GM18505 (cell line): ENCODE results near the gene OR10G2.
"Not testable (repeated sequence)": the region's sequence is repeated elsewhere in the genome, so short reads cannot be mapped to it uniquely, and the experiment has no call there.

Experiments used
- ATAC-seq: cut with Tn5 transposase; IDR thresholded peaks from one replicate; pipeline ENCODE4 v1.9.1; 2021; ENCODE audit not compliant: unreplicated experiment
- POLR2A ChIP-seq: IDR thresholded peaks from 4 replicates; pipeline ENCODE4 v1.6.1; 2011; ENCODE audit warnings: borderline replicate concordance; ENCODE audit not compliant: insufficient read depth, insufficient read length; ENCODE audit errors: extremely low read depth

Gene OR10G2

DNA sequence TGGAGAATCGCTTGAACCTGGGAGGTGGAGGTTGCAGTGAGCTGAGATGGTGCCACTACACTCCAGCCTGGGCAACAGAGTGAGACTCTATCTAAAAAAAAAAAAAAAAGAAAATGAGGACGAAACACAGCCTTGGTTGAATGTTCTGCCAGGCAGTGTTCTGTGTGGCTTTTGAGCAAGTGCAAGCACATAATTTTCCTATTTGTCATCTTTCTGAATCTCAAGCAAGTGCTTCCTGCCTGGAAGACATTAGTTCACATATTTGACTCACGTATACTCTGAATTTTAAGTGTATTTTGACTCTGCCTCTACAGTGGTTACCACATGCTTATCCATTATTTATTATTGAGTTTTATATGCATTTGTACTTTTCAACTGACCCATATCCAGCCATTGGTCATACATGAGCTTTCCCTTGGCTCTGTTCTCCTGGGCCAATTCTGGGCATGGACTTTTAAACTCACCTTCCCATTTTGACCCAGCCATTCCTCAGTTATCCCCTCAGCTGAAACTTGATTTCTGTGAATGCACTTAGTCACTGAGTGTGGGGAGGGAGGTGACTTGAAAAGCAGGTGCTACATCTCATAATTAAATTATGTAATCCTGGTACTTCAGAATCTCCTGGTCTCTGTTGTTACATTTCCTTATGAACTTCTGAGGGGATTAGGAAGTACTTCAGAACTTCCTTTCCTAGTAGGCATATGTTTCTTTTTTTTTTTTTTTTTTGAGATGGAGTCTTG, 8.1 kb downstream of the OR10G2 start:
- no peak for ATAC-seq
- no peak for TF ChIP-seq POLR2A

DNA sequence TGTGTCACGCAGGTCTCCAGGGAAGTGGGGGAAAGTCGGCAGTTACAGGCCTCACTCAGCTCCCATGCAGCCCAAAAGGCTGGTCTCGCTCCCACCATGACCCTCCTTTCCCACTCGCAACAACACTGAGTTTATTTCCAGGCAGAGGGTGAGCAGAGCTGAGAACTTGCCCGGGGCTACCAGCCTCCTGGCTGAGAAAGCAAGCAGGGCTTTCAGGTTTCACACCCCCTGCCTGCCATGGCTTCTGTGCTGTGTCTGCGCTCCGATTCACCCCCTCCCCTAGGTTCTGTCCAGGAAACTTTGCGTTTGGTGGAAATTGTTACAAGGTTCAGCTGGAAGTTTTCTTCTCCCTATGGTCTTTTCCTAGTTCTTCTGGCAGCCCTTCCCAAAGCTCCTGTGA, 17.1 kb downstream of the OR10G2 start:
- ATAC-seq, result no peak
- TF ChIP-seq POLR2A, result no peak

DNA sequence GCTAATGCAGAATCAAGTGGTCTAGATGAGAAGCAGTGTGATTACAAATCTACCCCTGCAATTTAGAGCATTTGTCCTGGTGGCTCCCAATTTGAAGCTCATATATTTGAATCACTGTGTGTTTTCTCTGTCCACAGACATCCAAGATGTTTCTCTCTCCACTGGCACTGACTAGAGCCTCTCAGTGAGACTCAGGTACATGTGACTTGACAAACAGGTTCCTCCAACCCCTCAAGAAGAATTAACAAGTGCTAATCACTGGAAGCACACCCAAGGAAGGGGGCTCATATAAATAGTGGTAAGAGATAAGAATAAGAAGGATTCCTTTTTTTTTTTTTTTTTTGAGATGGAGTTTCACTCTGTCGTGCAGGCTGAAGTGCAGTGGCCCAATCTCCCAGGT, 20.5 kb downstream of the OR10G2 start:
- no peak for ATAC-seq
- no peak for TF ChIP-seq POLR2A

DNA sequence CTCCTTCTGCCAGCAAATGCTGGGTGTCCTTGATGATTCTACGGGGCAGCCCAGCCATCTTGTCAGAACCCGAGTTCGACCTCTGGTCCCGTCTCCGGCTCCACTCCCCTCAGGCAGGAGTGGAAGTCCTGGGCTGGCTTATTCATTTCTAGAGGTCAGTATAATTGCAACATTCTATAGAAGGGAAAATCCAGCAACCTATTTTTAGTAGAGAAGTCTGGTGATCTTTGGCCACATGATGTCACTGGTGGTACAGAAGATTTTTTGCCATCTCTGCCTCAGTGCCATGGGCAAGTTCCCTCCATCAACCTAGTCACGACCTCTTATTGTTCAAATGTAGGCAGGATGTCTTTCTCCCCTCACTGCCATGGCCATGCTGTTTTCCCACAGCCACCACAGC, 22.4 kb downstream of the OR10G2 start:
- no peak for TF ChIP-seq POLR2A
- no peak for ATAC-seq

DNA sequence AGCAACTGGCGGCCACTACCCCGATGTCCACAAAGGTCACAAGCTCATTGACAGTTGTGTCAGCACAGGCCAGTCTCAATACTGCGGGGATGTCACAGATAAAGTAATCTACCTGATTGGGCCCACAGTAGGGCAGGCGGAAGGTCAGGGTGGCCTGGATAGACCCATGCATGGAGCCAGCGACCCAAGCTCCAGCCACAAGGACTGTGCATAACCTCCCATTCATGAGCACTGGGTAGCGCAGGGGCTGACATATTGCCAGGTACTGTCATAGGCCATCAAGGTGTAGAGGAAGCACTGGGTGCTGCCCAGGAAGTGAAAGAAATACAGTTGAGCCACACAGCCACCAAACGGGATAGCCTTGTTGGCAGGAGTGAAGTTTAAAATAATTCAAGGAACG, 32.6 kb downstream of the OR10G2 start:
- ATAC-seq, result not testable (repeated sequence)

DNA sequence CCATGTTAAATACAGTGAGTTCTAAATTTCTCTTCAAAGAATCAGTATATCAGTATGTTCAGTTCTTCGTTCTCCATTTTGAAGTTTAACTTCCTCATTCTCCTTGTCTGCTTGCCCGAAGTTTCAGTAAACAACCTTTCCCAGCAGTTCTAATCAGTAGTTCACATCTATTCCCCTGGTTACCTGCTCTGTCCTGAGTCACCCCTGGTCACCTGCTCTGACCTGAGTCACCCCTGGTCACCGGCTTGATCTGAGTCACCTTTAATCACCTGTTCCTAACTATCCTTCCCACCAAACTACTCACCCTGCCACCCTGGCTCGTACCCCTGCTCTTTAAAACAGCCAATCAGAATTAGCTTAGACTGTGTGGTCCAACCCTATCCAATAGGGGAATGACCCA, 45.4 kb downstream of the OR10G2 start:
- ATAC-seq, result no peak
- no peak for TF ChIP-seq POLR2A
